ENCODE data around the gene REG1A.

REG1A gene

GRCh38 chr2:79159030-79159429 is 38.7 kb downstream of the REG1A start:
- Mint-ChIP-seq H3K4me1 (no peaks in the 10 kb centered on the region), H3K27me3 (no peaks in the 10 kb centered on the region), H3K9me3 (peaks cover 10% of the 10 kb centered on the region), H3K27ac (no peak overlapping the region), H3K36me3 (no peaks in the 10 kb centered on the region), H3K4me3 (no peak overlapping the region)
- DNase-seq = no peak
- CTCF ChIA-PET = no interaction called here

GRCh38 chr2:79159653-79160052 is 39.4 kb downstream of the REG1A start, which contains the start of gene REG3A:
REG3A (minus strand) TSS chr2:79159753; CDS start chr2:79159405, 348 bp downstream.
- no peak within 1 kb of the TSS for H3K27ac Mint-ChIP-seq
- H3K4me3 Mint-ChIP-seq = no peak within 1 kb of the TSS
- DNase-seq = no peak
- H3K9me3 Mint-ChIP-seq = peaks cover 10% of the 10 kb centered on the region
- H3K27me3 Mint-ChIP-seq = no peaks in the 10 kb centered on the region
- no peaks in the 10 kb centered on the region for H3K4me1 Mint-ChIP-seq
- no peaks in the 10 kb centered on the region for H3K36me3 Mint-ChIP-seq
- CTCF ChIA-PET = no interaction called here

- Mint-ChIP-seq H3K36me3 (no peaks in the 10 kb centered on the region), H3K27ac (no peak overlapping the region)
- CTCF ChIA-PET = no interaction called here
These were observed 41.8 kb downstream of the REG1A start for GRCh38 chr2:79162132-79162531.

GRCh38 chr2:79162801-79163200 is 42.5 kb downstream of the REG1A start:
- peaks cover 4% of the 10 kb centered on the region for H3K9me3 Mint-ChIP-seq
- no peaks in the 10 kb centered on the region for H3K4me1 Mint-ChIP-seq
- CTCF ChIA-PET = no interaction called here
- no peak overlapping the region for H3K4me3 Mint-ChIP-seq
- H3K27ac Mint-ChIP-seq = no peak overlapping the region
- DNase-seq = no peak
- H3K27me3 Mint-ChIP-seq = no peaks in the 10 kb centered on the region
- H3K36me3 Mint-ChIP-seq = no peaks in the 10 kb centered on the region

More at GRCh38 chr2:79162132-79162531, 41.8 kb downstream of the REG1A start:
- H3K27me3 Mint-ChIP-seq = no peaks in the 10 kb centered on the region
- H3K4me1 Mint-ChIP-seq = no peaks in the 10 kb centered on the region
- DNase-seq = no peak
- H3K4me3 Mint-ChIP-seq = no peak overlapping the region
- H3K9me3 Mint-ChIP-seq = peaks cover 4% of the 10 kb centered on the region

- Mint-ChIP-seq H3K27ac (no peak overlapping the region), H3K9me3 (peaks cover 13% of the 10 kb centered on the region), H3K27me3 (no peaks in the 10 kb centered on the region), H3K36me3 (no peaks in the 10 kb centered on the region), H3K4me1 (no peaks in the 10 kb centered on the region), H3K4me3 (no peak overlapping the region)
- DNase-seq = no peak
- CTCF ChIA-PET = no interaction called here
These were observed 51.2 kb downstream of the REG1A start for GRCh38 chr2:79171348-79171958.
